Hematopoietic multipotent progenitor cell treated with erythropoietin and hydrocortisone succinate and interleukin-3 and kit ligand, for 6 days (in vitro differentiated cells): Measurements from ENCODE around the gene FHL5.
"Not testable (repeated sequence)": the region's sequence is repeated elsewhere in the genome, so short reads cannot be mapped to it uniquely, and the experiment has no call there.

Experiments
- DNase-seq: peaks from one replicate; pipeline ENCODE4 v3.0.0-alpha.2; 2015

The FHL5 gene

GRCh38 chr6:96562886-96563285 is at the start of gene FHL5:
Gene FHL5 (plus strand): TSS chr6:96563128. CDS start chr6:96603614, 40,486 bp downstream.
- DNase-seq = no peak

GRCh38 chr6:96520171-96521115 is 42.5 kb upstream of the FHL5 start:
- DNase-seq = peak; percentile 43

- no peak for DNase-seq
Observed at GRCh38 chr6:96521306-96521643, 41.7 kb upstream of the FHL5 start.

GRCh38 chr6:96521644-96522464 is 41.1 kb upstream of the FHL5 start, which contains the start of gene UFL1:
Gene UFL1 (plus strand): TSS chr6:96521806. CDS start chr6:96521874, 68 bp downstream.
- DNase-seq = peak; percentile 97

- peak; percentile 59 for DNase-seq
Observed at GRCh38 chr6:96522465-96523009, 40.4 kb upstream of the FHL5 start.

- no peak for DNase-seq
Observed at GRCh38 chr6:96528193-96528592, 34.7 kb upstream of the FHL5 start.

GRCh38 chr6:96532399-96532798 is 30.5 kb upstream of the FHL5 start:
- no peak for DNase-seq

- DNase-seq = no peak
Observed at GRCh38 chr6:96537726-96538125, 25.2 kb upstream of the FHL5 start.

- peak; percentile 52 for DNase-seq
Observed at GRCh38 chr6:96542702-96543101, 20.2 kb upstream of the FHL5 start.

GRCh38 chr6:96545882-96546281 is 17.0 kb upstream of the FHL5 start:
- no peak for DNase-seq

- no peak for DNase-seq
Observed at GRCh38 chr6:96547654-96548053, 15.3 kb upstream of the FHL5 start.

- DNase-seq = no peak
Observed at GRCh38 chr6:96554558-96554957, 8.4 kb upstream of the FHL5 start.

GRCh38 chr6:96559740-96560139 is 3.2 kb upstream of the FHL5 start:
- DNase-seq = not testable (repeated sequence)

GRCh38 chr6:96563853-96564252 is 925 bp downstream of the FHL5 start:
- no peak for DNase-seq

GRCh38 chr6:96570053-96570452 is 7.1 kb downstream of the FHL5 start:
- no peak for DNase-seq

- DNase-seq = no peak
Observed at GRCh38 chr6:96571551-96571950, 8.6 kb downstream of the FHL5 start.

- no peak for DNase-seq
Observed at GRCh38 chr6:96575359-96575758, 12.4 kb downstream of the FHL5 start.

GRCh38 chr6:96576221-96576620 is 13.3 kb downstream of the FHL5 start:
- peak; percentile 52 for DNase-seq

GRCh38 chr6:96582021-96582420 is 19.1 kb downstream of the FHL5 start:
- no peak for DNase-seq

GRCh38 chr6:96582436-96582835 is 19.5 kb downstream of the FHL5 start:
- no peak for DNase-seq

- no peak for DNase-seq
Observed at GRCh38 chr6:96604420-96604819, 41.5 kb downstream of the FHL5 start.

GRCh38 chr6:96608074-96608473 is 45.1 kb downstream of the FHL5 start:
- no peak for DNase-seq

- DNase-seq = no peak
Observed at GRCh38 chr6:96610019-96610418, 47.1 kb downstream of the FHL5 start.
